DOHH2 (cell line): ENCODE results near the gene CENPP.
A peak's percentile ranks its signal among the peaks of the same experiment; 100 is the strongest.

Experiments
- H3F3A ChIP-seq: fragments of 200-600 bp; sonication (generic), shearing (Covaris generic); 2 replicates; pipeline ENCODE4 v1.6.0; 2016; ENCODE audit warnings: antibody characterized with exemption, mild to moderate bottlenecking; ENCODE audit not compliant: control insufficient read depth, insufficient read depth
- H3K27ac ChIP-seq: fragments of 200-600 bp; sonication (generic); 2 replicates; pipeline ENCODE4 v1.5.1; 2014; ENCODE audit warnings: low read depth, mild to moderate bottlenecking, low read length, moderate library complexity
- H3K27me3 ChIP-seq: fragments of 200-600 bp; sonication (generic); 2 replicates; pipeline ENCODE4 v1.6.1; 2014; ENCODE audit warnings: mild to moderate bottlenecking, low read length, mixed read lengths; ENCODE audit not compliant: control insufficient read depth
- H3K36me3 ChIP-seq: fragments of 200-600 bp; sonication (generic); 2 replicates; pipeline ENCODE4 v1.6.1; 2014; ENCODE audit warnings: mild to moderate bottlenecking, low read length, moderate library complexity, mixed read lengths; ENCODE audit not compliant: control insufficient read depth
- H3K4me1 ChIP-seq: fragments of 200-600 bp; sonication (generic); 2 replicates; pipeline ENCODE4 v1.6.1; 2014; ENCODE audit warnings: mild to moderate bottlenecking, low read length, mixed read lengths; ENCODE audit not compliant: control insufficient read depth
- H3K4me2 ChIP-seq: fragments of 200-600 bp; sonication (generic); 2 replicates; pipeline ENCODE4 v1.6.0; 2014; ENCODE audit warnings: mild to moderate bottlenecking, low read length, moderate library complexity
- H3K4me3 ChIP-seq: fragments of 200-600 bp; sonication (generic); 2 replicates; pipeline ENCODE4 v1.5.1; 2014; ENCODE audit warnings: mild to moderate bottlenecking, low read length, mixed read lengths
- H3K79me2 ChIP-seq: fragments of 200-600 bp; sonication (generic); 2 replicates; pipeline ENCODE4 v1.6.1; 2014; ENCODE audit warnings: mild to moderate bottlenecking, low read length, mixed read lengths; ENCODE audit not compliant: control insufficient read depth
- H3K9me2 ChIP-seq: fragments of 200-600 bp; sonication (generic); replicated peaks from 2 replicates; pipeline ENCODE4 v1.6.1; 2014; ENCODE audit warnings: mild to moderate bottlenecking, low read length, mixed read lengths; ENCODE audit not compliant: control insufficient read depth
- H3K9me3 ChIP-seq: fragments of 200-600 bp; sonication (generic); 2 replicates; pipeline ENCODE4 v1.6.1; 2014; ENCODE audit warnings: antibody characterized with exemption, low read length, mixed read lengths; ENCODE audit not compliant: control insufficient read depth, insufficient read depth
- H4K20me1 ChIP-seq: fragments of 200-600 bp; sonication (generic); 2 replicates; pipeline ENCODE4 v1.6.0; 2014; ENCODE audit warnings: low read depth, mild to moderate bottlenecking, antibody characterized with exemption, low read length, moderate library complexity; ENCODE audit not compliant: control insufficient read depth, insufficient read depth
- CTCF ChIP-seq: fragments of 200-600 bp; sonication (generic); IDR thresholded peaks from one replicate; pipeline ENCODE4 v1.5.1; 2014; ENCODE audit warnings: antibody characterized with exemption, mild to moderate bottlenecking, low read depth, low read length; ENCODE audit not compliant: poor library complexity, severe bottlenecking
- EZH2phosphoT487 ChIP-seq: fragments of 200-600 bp; sonication (generic); IDR thresholded peaks from 2 replicates; pipeline ENCODE4 v1.6.1; 2017; ENCODE audit warnings: borderline replicate concordance, mild to moderate bottlenecking, antibody characterized with exemption, low read length, moderate library complexity, mixed read lengths

The CENPP gene

GRCh38 chr9:92636627-92637026 is 310.9 kb downstream of the CENPP start:
- H3K27ac ChIP-seq = no peak overlapping the region
- H3K36me3 ChIP-seq = peaks cover 62% of the 10 kb centered on the region
- H3F3A ChIP-seq = no peaks in the 10 kb centered on the region
- no peaks in the 10 kb centered on the region for H3K27me3 ChIP-seq
- no peaks in the 10 kb centered on the region for H4K20me1 ChIP-seq
- no peaks in the 10 kb centered on the region for H3K79me2 ChIP-seq
- TF ChIP-seq EZH2phosphoT487 (no peak), CTCF (peak; percentile 12)
- no peaks in the 10 kb centered on the region for H3K9me3 ChIP-seq
- no peak overlapping the region for H3K4me2 ChIP-seq
- H3K4me3 ChIP-seq = no peak overlapping the region
- no peaks in the 10 kb centered on the region for H3K9me2 ChIP-seq
- no peaks in the 10 kb centered on the region for H3K4me1 ChIP-seq

- Histone ChIP-seq H3K4me3 (no peak overlapping the region), H3K36me3 (peaks cover 63% of the 10 kb centered on the region), H3K9me2 (no peaks in the 10 kb centered on the region), H3K27me3 (no peaks in the 10 kb centered on the region), H3K4me1 (no peaks in the 10 kb centered on the region), H4K20me1 (no peaks in the 10 kb centered on the region), H3K27ac (no peak overlapping the region), H3K79me2 (no peaks in the 10 kb centered on the region), H3K9me3 (no peaks in the 10 kb centered on the region), H3K4me2 (no peak overlapping the region), H3F3A (no peaks in the 10 kb centered on the region)
- TF ChIP-seq CTCF = no peak
- no peak for TF ChIP-seq EZH2phosphoT487
Observed at GRCh38 chr9:92637326-92637725, 311.6 kb downstream of the CENPP start.

- TF ChIP-seq EZH2phosphoT487 (no peak), CTCF (no peak)
- H3K79me2 ChIP-seq = no peaks in the 10 kb centered on the region
- no peaks in the 10 kb centered on the region for H3K4me1 ChIP-seq
- H3K27ac ChIP-seq = no peak overlapping the region
- no peaks in the 10 kb centered on the region for H3K9me3 ChIP-seq
- H3K4me2 ChIP-seq = no peak overlapping the region
- no peaks in the 10 kb centered on the region for H3K9me2 ChIP-seq
- no peaks in the 10 kb centered on the region for H4K20me1 ChIP-seq
- H3F3A ChIP-seq = no peaks in the 10 kb centered on the region
- H3K36me3 ChIP-seq = peaks cover 64% of the 10 kb centered on the region
- H3K27me3 ChIP-seq = no peaks in the 10 kb centered on the region
- H3K4me3 ChIP-seq = no peak overlapping the region
Observed at GRCh38 chr9:92637886-92638620, 312.3 kb downstream of the CENPP start.
